GM12865 (cell line): Measurements from ENCODE around the gene EPG5.

Experiments
- DNase-seq: peaks from one replicate; pipeline ENCODE4 v3.0.0; 2010; ENCODE audit warnings: low read depth
- H3K4me3 ChIP-seq: 2 replicates; pipeline ENCODE4 v1.5.1; 2011; ENCODE audit warnings: mild to moderate bottlenecking, low read depth, low read length, control low read depth
- CTCF ChIP-seq: IDR thresholded peaks from 2 replicates; pipeline ENCODE4 v1.5.1; 2011; ENCODE audit warnings: low read length, control low read depth, low read depth, inconsistent platforms; ENCODE audit not compliant: insufficient read depth; ENCODE audit errors: missing control alignments

EPG5 gene

GRCh38 chr18:45940724-45941123 is 26.4 kb downstream of the EPG5 start:
- TF ChIP-seq CTCF, result no peak
- no peak overlapping the region for H3K4me3 ChIP-seq
- DNase-seq, result peak; percentile 46

- DNase-seq, result no peak
- no peak for TF ChIP-seq CTCF
Measured at GRCh38 chr18:45939236-45939635, 27.9 kb downstream of the EPG5 start.

GRCh38 chr18:45938488-45938935 is 28.6 kb downstream of the EPG5 start:
- peak; percentile 35 for DNase-seq
- no peak for TF ChIP-seq CTCF
- H3K4me3 ChIP-seq, result no peak overlapping the region

More at GRCh38 chr18:45939236-45939635, 27.9 kb downstream of the EPG5 start:
- no peak overlapping the region for H3K4me3 ChIP-seq

- TF ChIP-seq CTCF, result no peak
- no peak overlapping the region for H3K4me3 ChIP-seq
- no peak for DNase-seq
Measured at GRCh38 chr18:45935591-45936335, 31.4 kb downstream of the EPG5 start.

- no peak for DNase-seq
- no peak for TF ChIP-seq CTCF
- no peak overlapping the region for H3K4me3 ChIP-seq
Measured at GRCh38 chr18:45932708-45933107, 34.4 kb downstream of the EPG5 start.

GRCh38 chr18:45930963-45931362 is 36.2 kb downstream of the EPG5 start:
- no peak overlapping the region for H3K4me3 ChIP-seq
- DNase-seq, result no peak

More at GRCh38 chr18:45930963-45931362, 36.2 kb downstream of the EPG5 start:
- TF ChIP-seq CTCF, result no peak
